Measurements from ENCODE around the gene HNRNPU.

- TF ChIP-seq, protein P1, sequence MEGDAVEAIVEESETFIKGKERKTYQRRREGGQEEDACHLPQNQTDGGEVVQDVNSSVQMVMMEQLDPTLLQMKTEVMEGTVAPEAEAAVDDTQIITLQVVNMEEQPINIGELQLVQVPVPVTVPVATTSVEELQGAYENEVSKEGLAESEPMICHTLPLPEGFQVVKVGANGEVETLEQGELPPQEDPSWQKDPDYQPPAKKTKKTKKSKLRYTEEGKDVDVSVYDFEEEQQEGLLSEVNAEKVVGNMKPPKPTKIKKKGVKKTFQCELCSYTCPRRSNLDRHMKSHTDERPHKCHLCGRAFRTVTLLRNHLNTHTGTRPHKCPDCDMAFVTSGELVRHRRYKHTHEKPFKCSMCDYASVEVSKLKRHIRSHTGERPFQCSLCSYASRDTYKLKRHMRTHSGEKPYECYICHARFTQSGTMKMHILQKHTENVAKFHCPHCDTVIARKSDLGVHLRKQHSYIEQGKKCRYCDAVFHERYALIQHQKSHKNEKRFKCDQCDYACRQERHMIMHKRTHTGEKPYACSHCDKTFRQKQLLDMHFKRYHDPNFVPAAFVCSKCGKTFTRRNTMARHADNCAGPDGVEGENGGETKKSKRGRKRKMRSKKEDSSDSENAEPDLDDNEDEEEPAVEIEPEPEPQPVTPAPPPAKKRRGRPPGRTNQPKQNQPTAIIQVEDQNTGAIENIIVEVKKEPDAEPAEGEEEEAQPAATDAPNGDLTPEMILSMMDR (IDR thresholded peaks at IDR 0.05) = no peak
- TF ChIP-seq POLR2A (IDR thresholded peaks at IDR 0.05) (no peak), EP300 (IDR thresholded peaks at IDR 0.05) (no peak)
These were observed 22.9 kb upstream of the HNRNPU start for GRCh38 chr1:244887281-244887680.
